ENCODE results near the gene CCBE1.

DNA sequence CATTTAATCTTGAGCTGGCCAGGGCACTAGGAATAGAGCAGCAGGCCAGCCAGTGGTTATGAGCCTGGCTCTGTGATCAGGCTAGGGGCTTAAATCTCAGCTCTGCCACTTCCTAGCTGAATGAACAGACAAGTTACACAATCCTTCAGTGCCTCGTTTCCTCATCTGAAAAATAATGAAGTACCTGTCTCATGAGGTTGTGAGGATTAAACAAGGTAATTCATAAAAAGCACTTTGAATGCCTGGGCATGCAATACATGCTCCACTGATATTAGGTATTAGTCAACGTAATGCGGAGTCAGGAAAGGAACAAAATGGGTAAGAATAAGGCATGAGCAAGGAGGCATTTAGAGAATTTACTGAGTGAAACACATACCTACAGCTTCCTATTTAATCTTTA lies 100.2 kb downstream of the CCBE1 start:
- TF ChIP-seq ZBTB11 (CRISPR knock-in tag; IDR thresholded peaks at IDR 0.05) (no peak), CHCHD3 (CRISPR knock-in tag; IDR thresholded peaks at IDR 0.05) (no peak), GATAD2A (IDR thresholded peaks at IDR 0.05) (no peak), POLR2AphosphoS5 (IDR thresholded peaks at IDR 0.05; ENCODE audit: control insufficient read depth, insufficient read depth, low read depth, low read length) (no peak)
- TF ChIP-seq, protein P1, sequence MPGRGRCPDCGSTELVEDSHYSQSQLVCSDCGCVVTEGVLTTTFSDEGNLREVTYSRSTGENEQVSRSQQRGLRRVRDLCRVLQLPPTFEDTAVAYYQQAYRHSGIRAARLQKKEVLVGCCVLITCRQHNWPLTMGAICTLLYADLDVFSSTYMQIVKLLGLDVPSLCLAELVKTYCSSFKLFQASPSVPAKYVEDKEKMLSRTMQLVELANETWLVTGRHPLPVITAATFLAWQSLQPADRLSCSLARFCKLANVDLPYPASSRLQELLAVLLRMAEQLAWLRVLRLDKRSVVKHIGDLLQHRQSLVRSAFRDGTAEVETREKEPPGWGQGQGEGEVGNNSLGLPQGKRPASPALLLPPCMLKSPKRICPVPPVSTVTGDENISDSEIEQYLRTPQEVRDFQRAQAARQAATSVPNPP (IDR thresholded peaks at IDR 0.05; ENCODE audit: borderline replicate concordance, insufficient read depth, insufficient read length): no peak
